ENCODE results near the gene PRKACB.

The PRKACB gene

GRCh38 chr1:84181350-84182005 is 37.4 kb downstream of the PRKACB start:
- Histone ChIP-seq H3K9me2 (replicated peaks; ENCODE audit: insufficient read depth, low read length) (no peaks in the 10 kb centered on the region), H3K36me3 (replicated peaks; ENCODE audit: insufficient read depth, low read length) (no peaks in the 10 kb centered on the region), H3K79me2 (ENCODE audit: low read length) (no peaks in the 10 kb centered on the region), H3K27me3 (replicated peaks; ENCODE audit: insufficient read depth, low read length) (no peaks in the 10 kb centered on the region), H3K4me1 (ENCODE audit: low read length) (no peaks in the 10 kb centered on the region), H3K9me3 (replicated peaks; ENCODE audit: insufficient read depth, low read length) (no peaks in the 10 kb centered on the region), H3K9ac (ENCODE audit: low read length) (no peak overlapping the region), H3K4me3 (ENCODE audit: low read length) (no peak overlapping the region), H3K4me2 (ENCODE audit: low read depth, low read length) (no peak overlapping the region), H3K27ac (ENCODE audit: low read length) (no peak overlapping the region), H2AFZ (ENCODE audit: low read length) (no peak overlapping the region), H4K20me1 (ENCODE audit: insufficient read depth, low read length) (no peaks in the 10 kb centered on the region), H3F3A (ENCODE audit: insufficient read depth, low read length) (no peaks in the 10 kb centered on the region)
- DNase-seq = no peak
- TF ChIP-seq CTCF (IDR thresholded peaks at IDR 0.05; ENCODE audit: low read length) (no peak), EZH2phosphoT487 (IDR thresholded peaks at IDR 0.05; ENCODE audit: low read length) (no peak), EZH2 (optimal IDR thresholded peaks at IDR 0.05; ENCODE audit: low read depth, low read length) (no peak)

- Histone ChIP-seq H3K27ac (ENCODE audit: low read length) (no peak overlapping the region), H3K9me3 (replicated peaks; ENCODE audit: insufficient read depth, low read length) (no peaks in the 10 kb centered on the region), H2AFZ (ENCODE audit: low read length) (no peak overlapping the region), H3K27me3 (replicated peaks; ENCODE audit: insufficient read depth, low read length) (no peaks in the 10 kb centered on the region), H3K79me2 (ENCODE audit: low read length) (no peaks in the 10 kb centered on the region), H3F3A (ENCODE audit: insufficient read depth, low read length) (no peaks in the 10 kb centered on the region), H3K9ac (ENCODE audit: low read length) (no peak overlapping the region), H3K4me1 (ENCODE audit: low read length) (no peaks in the 10 kb centered on the region), H3K4me2 (ENCODE audit: low read depth, low read length) (no peak overlapping the region), H3K36me3 (replicated peaks; ENCODE audit: insufficient read depth, low read length) (no peaks in the 10 kb centered on the region), H4K20me1 (ENCODE audit: insufficient read depth, low read length) (no peaks in the 10 kb centered on the region), H3K9me2 (replicated peaks; ENCODE audit: insufficient read depth, low read length) (no peaks in the 10 kb centered on the region), H3K4me3 (ENCODE audit: low read length) (no peak overlapping the region)
- TF ChIP-seq EZH2phosphoT487 (IDR thresholded peaks at IDR 0.05; ENCODE audit: low read length) (no peak), CTCF (IDR thresholded peaks at IDR 0.05; ENCODE audit: low read length) (no peak), EZH2 (optimal IDR thresholded peaks at IDR 0.05; ENCODE audit: low read depth, low read length) (no peak)
- DNase-seq = no peak
Measured at GRCh38 chr1:84190455-84190854, 46.4 kb downstream of the PRKACB start.

- no peak overlapping the region for H3K4me2 ChIP-seq (ENCODE audit: low read depth, low read length)
- no peak for DNase-seq
- H3K9me3 ChIP-seq (replicated peaks; ENCODE audit: insufficient read depth, low read length) = no peaks in the 10 kb centered on the region
- no peaks in the 10 kb centered on the region for H3K9me2 ChIP-seq (replicated peaks; ENCODE audit: insufficient read depth, low read length)
- no peaks in the 10 kb centered on the region for H3K79me2 ChIP-seq (ENCODE audit: low read length)
- no peaks in the 10 kb centered on the region for H3K27me3 ChIP-seq (replicated peaks; ENCODE audit: insufficient read depth, low read length)
- no peaks in the 10 kb centered on the region for H3K4me1 ChIP-seq (ENCODE audit: low read length)
- no peaks in the 10 kb centered on the region for H4K20me1 ChIP-seq (ENCODE audit: insufficient read depth, low read length)
- H3F3A ChIP-seq (ENCODE audit: insufficient read depth, low read length) = no peaks in the 10 kb centered on the region
- no peak overlapping the region for H2AFZ ChIP-seq (ENCODE audit: low read length)
- H3K9ac ChIP-seq (ENCODE audit: low read length) = no peak overlapping the region
- TF ChIP-seq CTCF (IDR thresholded peaks at IDR 0.05; ENCODE audit: low read length) (no peak), EZH2 (optimal IDR thresholded peaks at IDR 0.05; ENCODE audit: low read depth, low read length) (no peak), EZH2phosphoT487 (IDR thresholded peaks at IDR 0.05; ENCODE audit: low read length) (no peak)
- H3K27ac ChIP-seq (ENCODE audit: low read length) = no peak overlapping the region
- H3K36me3 ChIP-seq (replicated peaks; ENCODE audit: insufficient read depth, low read length) = no peaks in the 10 kb centered on the region
- no peak overlapping the region for H3K4me3 ChIP-seq (ENCODE audit: low read length)
Measured at GRCh38 chr1:84192681-84193080, 48.6 kb downstream of the PRKACB start.
